Omental fat pad (tissue), 4 donors: ENCODE measurements around the gene DPCD. TPM values are rescaled to one million over a fixed set of nuclear protein-coding genes. Genes with fewer than 3 reads are reported as not detected.
"Not testable (repeated sequence)": the region's sequence is repeated elsewhere in the genome, so short reads cannot be mapped to it uniquely, and the experiment has no call there.

Source experiments
- ATAC-seq: fragments of 150-250 bp; one replicate; pipeline ENCODE4 v1.9.1; 2016; ENCODE audit warnings: mild to moderate bottlenecking, moderate library complexity; ENCODE audit not compliant: low FRiP score
- DNase-seq: peaks from one replicate; pipeline ENCODE4 v3.0.0-alpha.2; 2019; ENCODE audit warnings: low spot score
- total RNA-seq, 4 donors: library from RNA; depleted of rRNA; stranded (reverse); fragments of >200 nt; gene quantifications; one replicate each; pipeline ENCODE4 v1.1.0, GENCODE V29; 2016
- TF ChIP-seq, protein P1 (sequence below), 3 donors: fragments of 450-650 bp; IDR thresholded peaks; one replicate each; pipeline ENCODE4 v1.5.1; 2016 to 2017; ENCODE audit warnings: antibody characterized with exemption in 3 of 3, mild to moderate bottlenecking in 3 of 3, moderate library complexity in 2 of 3

Gene DPCD
- total RNA-seq, 4 donors from 2014 or later = 9.8 to 16.9 (median 13.0) TPM

DNA sequence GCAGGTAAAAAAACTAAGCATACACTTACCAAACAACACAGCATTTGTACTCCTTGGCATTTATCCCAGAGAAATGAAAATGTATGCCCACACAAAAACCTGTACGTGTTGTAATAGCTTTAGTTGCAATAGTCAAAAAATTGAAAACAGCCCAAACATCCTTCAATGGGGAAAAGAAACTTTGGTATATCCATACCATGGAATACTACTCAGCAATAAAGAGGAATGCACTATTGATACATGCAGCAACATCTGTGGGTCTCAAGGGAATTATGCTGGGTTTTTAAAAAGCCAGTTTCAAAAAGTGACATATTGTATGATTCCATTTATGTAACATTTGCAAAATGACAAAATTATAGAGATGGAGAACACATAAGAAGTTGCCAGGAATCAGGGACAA, 35.4 kb downstream of the DPCD start:
- DNase-seq = no peak
- no peak for ATAC-seq
- TF ChIP-seq, protein P1, sequence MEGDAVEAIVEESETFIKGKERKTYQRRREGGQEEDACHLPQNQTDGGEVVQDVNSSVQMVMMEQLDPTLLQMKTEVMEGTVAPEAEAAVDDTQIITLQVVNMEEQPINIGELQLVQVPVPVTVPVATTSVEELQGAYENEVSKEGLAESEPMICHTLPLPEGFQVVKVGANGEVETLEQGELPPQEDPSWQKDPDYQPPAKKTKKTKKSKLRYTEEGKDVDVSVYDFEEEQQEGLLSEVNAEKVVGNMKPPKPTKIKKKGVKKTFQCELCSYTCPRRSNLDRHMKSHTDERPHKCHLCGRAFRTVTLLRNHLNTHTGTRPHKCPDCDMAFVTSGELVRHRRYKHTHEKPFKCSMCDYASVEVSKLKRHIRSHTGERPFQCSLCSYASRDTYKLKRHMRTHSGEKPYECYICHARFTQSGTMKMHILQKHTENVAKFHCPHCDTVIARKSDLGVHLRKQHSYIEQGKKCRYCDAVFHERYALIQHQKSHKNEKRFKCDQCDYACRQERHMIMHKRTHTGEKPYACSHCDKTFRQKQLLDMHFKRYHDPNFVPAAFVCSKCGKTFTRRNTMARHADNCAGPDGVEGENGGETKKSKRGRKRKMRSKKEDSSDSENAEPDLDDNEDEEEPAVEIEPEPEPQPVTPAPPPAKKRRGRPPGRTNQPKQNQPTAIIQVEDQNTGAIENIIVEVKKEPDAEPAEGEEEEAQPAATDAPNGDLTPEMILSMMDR (IDR thresholded peaks at IDR 0.05) = no peak

DNA sequence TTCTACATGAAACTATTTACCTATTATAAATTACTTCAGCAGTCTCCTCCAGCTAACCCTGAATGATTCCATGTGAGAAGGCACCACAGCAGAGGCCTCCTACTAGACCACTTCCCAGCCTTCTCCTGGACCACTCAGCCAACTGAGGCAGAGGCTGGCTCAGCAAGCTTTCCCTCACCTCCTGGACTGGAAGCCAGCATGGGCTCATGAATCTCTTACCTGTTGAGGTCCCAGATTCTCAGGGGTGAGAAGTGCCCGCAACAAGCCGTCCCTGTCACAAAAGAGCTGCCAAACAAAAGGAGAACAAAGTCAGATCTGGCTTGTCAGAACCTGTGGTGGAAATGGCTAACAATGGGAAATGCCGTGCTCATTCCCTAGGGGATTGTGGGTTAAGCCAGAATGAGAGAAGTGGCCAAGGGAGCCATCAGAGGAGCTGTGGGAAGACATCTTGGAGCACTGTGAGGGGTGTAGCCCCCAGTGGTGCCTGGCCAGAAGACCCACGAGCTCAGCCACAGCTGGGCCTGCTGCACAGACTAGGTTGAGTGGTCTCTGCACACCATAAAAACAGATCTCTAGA, 36.5 kb downstream of the DPCD start:
- TF ChIP-seq, protein P1 (IDR thresholded peaks at IDR 0.05) = no peak
- no peak for ATAC-seq
- no peak for DNase-seq

DNA sequence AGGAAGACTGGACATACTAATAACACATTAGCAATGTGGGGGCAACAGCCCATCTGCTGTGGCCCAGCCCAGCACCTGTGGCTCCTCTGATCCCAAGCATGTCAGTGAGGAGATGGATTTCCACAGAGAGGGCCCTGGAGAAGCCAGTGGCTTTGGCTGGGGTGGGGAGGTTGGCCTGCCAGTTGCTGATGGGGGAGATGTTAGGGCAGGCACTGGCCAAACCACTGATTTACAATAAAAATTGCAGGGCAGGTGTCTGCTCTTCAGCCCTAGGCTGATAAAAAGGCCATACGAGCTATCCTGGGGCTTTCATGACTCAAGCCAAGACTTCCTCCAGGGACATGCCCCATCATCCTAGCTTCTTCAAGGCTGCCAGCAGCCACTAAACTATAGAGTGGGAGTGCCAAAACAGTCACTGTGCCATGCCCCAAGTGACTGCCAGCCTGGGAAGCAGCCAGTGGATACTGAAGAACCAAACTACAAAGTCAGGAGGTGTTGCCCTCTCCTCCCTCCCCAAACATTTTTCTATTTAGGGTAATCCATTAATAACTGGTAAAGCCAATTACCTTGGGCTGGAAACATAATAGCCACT, 37.8 kb downstream of the DPCD start:
- DNase-seq (no peak), ATAC-seq (no peak)
- TF ChIP-seq, protein P1 (IDR thresholded peaks at IDR 0.05) = no peak

DNA sequence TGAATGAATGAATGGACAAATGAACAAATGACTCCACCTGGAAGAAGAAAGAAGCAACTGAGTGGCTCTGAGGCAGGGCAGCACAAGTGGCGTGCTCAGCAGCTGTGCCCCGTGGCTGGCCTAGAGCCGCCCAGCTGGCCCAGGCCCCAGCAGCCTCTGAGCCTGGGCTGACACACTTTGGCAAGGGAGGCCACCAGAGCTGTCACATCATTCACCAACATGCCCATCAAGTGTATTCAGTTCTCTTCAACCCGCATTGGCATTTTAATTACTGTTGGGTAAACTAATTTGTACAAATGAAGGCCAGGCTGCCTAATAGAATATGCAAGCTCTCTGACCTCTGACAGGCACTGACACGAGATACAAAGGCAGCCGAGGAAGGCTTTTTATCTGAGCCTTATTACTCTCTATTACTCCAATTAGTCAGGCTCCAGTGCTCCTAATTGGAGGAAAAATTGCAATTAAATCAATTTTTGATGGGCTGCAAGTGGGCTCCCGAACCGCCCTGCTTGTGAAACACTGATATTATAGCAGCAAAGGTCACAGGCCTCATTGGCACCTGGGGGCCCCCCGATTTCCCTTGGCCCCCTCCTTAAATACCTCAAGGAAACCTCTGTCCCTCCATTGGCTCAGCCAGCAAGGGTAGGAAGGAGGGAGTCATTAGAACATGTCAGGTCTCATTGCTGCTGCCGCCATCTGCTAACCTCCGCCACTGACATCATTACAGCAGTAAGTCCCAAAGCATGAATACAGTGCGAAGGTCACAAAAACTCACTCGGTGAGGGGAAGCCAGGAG, 41.9 kb downstream of the DPCD start:
- TF ChIP-seq, protein P1 (IDR thresholded peaks at IDR 0.05) = no peak
- DNase-seq (no peak), ATAC-seq (no peak)

DNA sequence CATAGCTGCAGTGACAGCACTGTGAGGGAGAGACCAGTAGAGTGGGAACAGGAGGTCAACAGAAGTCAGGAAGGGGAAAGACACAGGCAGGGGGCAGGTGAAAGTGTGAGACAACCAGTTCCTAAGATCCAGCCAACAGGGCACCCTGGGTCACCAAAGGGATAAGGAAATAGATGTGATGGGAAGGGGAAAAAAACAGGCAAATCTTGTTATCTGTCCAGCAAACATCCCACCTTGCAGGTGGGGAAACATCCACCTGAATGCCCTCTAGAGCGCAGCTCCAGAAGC, 42.5 kb downstream of the DPCD start:
- no peak for DNase-seq
- no peak for ATAC-seq
- TF ChIP-seq, protein P1 (IDR thresholded peaks at IDR 0.05) = no peak

DNA sequence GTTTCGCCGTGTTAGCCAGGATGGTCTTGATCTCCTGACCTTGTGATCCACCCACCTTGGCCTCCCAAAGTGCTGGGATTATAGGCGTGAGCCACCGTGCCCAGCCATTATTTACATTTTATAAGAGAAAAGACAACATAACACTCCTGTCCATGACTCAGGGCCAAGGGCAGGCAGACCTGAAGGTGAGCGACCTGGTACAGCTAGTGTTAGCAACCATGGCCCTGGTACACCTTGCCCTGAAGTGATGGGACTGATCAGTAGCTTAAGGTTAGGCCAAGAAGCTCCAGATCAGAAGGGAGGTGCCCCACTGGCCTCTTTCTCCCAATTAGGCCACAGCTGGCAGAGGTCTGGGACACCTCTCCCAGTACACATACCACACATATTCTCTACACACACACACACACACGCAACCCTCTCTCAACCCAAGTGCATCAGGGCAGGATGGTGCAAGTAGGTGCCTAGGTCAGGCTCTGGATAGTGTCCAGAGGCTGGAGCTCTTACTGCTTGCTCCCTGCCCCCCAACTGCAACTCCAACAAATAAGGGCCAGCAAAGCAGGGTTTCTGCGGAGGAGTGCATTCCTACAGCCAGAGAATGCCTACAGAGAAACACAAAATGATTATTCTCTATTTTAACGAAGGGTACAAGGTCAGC, 43.8 kb downstream of the DPCD start:
- DNase-seq = no peak
- ATAC-seq = no peak
- TF ChIP-seq, protein P1 (IDR thresholded peaks at IDR 0.05) = no peak

DNA sequence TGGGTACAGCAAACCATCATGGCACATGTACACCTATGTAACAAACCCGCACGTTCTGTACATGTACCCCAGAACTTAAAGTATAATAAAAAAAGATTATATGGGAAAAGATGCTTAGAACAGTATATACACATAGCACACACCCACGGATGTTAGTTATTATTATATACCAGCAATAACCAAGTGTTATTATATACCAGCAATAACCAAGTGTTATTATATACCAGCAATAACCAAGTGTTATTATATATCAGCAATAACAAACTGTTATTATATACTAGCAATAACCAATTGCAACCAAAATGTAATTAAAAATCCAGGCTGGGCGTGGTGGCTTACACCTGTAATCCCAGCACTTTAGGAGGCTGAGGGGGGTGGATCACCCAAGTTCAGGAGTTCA, 45.4 kb downstream of the DPCD start:
- ATAC-seq, DNase-seq: not testable (repeated sequence)
